ENCODE results near the gene LENG9. TPM values are rescaled to one million over a fixed set of nuclear protein-coding genes. Genes with fewer than 3 reads are reported as not detected.

The LENG9 gene
- total RNA-seq, 2 donors from 2014 or later = 4.4 to 6.0 TPM

GRCh38 chr19:54461210-54461609 lies 2.4 kb downstream of the LENG9 start:
- peaks cover 38% of the 10 kb centered on the region for H3K4me1 Mint-ChIP-seq
- peak overlapping the region; percentile 92 for H3K27ac Mint-ChIP-seq
- ATAC-seq (no peak), DNase-seq (no peak)
- H3K36me3 Mint-ChIP-seq (ENCODE audit: low read depth) = peaks cover 10% of the 10 kb centered on the region
- H3K4me3 Mint-ChIP-seq = peak overlapping the region; percentile 72
- no peaks in the 10 kb centered on the region for H3K9me3 ChIP-seq (ENCODE audit: control insufficient read depth, low read length, poor library complexity, severe bottlenecking)
- no peaks in the 10 kb centered on the region for H3K27me3 Mint-ChIP-seq

- ATAC-seq (no peak), DNase-seq (no peak)
- Mint-ChIP-seq H3K36me3 (ENCODE audit: low read depth) (peaks cover 10% of the 10 kb centered on the region), H3K4me3 (peak overlapping the region; percentile 41), H3K4me1 (peaks cover 36% of the 10 kb centered on the region), H3K27ac (peak overlapping the region; percentile 85), H3K27me3 (no peaks in the 10 kb centered on the region)
- no peaks in the 10 kb centered on the region for H3K9me3 ChIP-seq (ENCODE audit: control insufficient read depth, low read length, poor library complexity, severe bottlenecking)
Observed at GRCh38 chr19:54460230-54461005, 3.2 kb downstream of the LENG9 start.

DNA sequence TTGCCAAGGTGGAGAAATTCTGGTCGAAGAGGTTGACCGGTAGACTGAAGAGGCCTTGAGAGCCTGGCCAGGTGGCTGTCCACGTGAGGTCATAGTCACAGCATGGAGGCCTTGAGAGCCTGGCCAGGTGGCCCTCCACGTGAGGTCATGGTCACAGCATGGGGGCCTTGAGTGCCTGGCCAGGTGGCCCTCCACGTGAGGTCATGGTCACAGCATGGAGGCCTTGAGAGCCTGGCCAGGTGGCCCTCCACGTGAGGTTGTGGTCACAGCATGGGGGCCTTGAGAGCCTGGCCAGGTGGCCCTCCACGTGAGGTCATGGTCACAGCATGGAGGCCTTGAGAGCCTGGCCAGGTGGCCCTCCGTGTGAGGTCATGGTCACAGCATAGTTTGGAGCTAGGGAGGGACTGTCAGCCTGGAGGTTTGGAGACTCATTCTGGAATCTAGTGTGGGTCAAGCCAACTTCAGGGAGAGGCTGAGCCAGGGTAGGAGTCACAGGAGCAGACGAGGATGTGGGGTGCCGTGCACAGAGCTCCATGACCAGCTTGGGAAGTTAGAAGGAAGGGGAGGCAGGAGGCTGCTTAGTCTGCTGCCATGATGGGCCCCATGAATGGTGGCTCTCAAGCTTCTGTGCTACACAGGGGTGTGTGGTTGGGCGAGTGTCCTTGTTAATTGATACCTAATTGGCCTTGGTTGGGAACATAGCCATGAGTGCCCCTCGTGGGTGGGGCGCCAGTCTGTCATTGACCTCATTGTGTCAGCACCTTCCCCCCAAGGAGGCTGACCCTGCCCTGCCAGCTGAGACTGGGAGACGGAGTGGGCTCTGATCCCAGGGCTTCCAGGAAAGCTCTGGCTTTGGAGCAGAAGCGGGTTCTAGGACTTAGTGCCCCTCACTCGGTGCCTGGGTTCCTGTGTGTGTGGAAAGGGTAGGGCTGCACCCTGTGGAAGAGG lies 4.0 kb downstream of the LENG9 start:
- DNase-seq = no peak
- no peak for ATAC-seq
- peak overlapping the region; percentile 69 for H3K4me3 Mint-ChIP-seq

DNA sequence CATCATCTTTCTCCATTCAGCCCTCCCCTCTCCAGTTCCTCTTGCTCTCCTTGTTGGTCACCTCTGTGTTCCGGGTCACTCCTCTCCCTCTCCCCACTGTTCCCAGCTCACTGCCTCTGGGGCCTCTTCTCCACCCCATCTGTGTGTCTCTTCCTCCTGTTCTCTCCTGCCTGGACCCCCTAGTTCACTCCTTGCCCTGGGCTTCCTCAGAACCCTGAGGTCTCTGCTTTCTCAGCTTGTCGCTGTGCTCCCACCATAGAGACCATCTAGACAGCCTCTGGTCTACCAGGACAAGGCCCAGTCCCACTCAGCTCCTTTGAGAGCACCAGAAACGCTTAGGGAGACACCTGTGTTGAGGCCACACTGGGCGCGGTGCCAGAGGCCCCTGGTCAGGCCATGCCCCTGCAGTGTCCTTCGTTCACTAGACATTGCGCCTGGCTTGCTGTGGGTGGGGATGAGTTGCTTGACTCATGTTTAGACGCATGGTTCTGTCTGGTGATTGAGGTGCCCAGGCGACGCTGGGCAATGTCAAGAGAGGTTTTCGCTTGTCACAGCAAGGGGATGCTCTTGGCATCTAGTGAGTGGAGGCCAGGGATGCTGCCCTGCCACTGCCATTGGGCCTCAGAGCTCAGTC lies 4.8 kb downstream of the LENG9 start:
- Mint-ChIP-seq H3K27me3 (no peaks in the 10 kb centered on the region), H3K36me3 (ENCODE audit: low read depth) (peaks cover 10% of the 10 kb centered on the region), H3K4me1 (peaks cover 32% of the 10 kb centered on the region), H3K27ac (peak overlapping the region; percentile 85), H3K4me3 (peak overlapping the region; percentile 69)
- H3K9me3 ChIP-seq (ENCODE audit: control insufficient read depth, low read length, poor library complexity, severe bottlenecking) = no peaks in the 10 kb centered on the region
- ATAC-seq = no peak
- DNase-seq = no peak

More for the DNA sequence above, 4.0 kb downstream of the LENG9 start:
- Mint-ChIP-seq H3K27ac (peak overlapping the region; percentile 85), H3K27me3 (no peaks in the 10 kb centered on the region), H3K4me1 (peaks cover 36% of the 10 kb centered on the region), H3K36me3 (ENCODE audit: low read depth) (peaks cover 10% of the 10 kb centered on the region)
- no peaks in the 10 kb centered on the region for H3K9me3 ChIP-seq (ENCODE audit: control insufficient read depth, low read length, poor library complexity, severe bottlenecking)

- H3K27ac Mint-ChIP-seq = peak overlapping the region; percentile 85
- peaks cover 32% of the 10 kb centered on the region for H3K4me1 Mint-ChIP-seq
- H3K4me3 Mint-ChIP-seq = peak overlapping the region; percentile 69
- no peak for DNase-seq
- peaks cover 12% of the 10 kb centered on the region for H3K36me3 Mint-ChIP-seq (ENCODE audit: low read depth)
- ATAC-seq = no peak
- H3K27me3 Mint-ChIP-seq = no peaks in the 10 kb centered on the region
- no peaks in the 10 kb centered on the region for H3K9me3 ChIP-seq (ENCODE audit: control insufficient read depth, low read length, poor library complexity, severe bottlenecking)
Observed at GRCh38 chr19:54457773-54458647, 5.6 kb downstream of the LENG9 start.

- no peak for DNase-seq
- Mint-ChIP-seq H3K27ac (peak overlapping the region; percentile 85), H3K4me1 (peaks cover 27% of the 10 kb centered on the region), H3K4me3 (no peak overlapping the region), H3K27me3 (no peaks in the 10 kb centered on the region), H3K36me3 (ENCODE audit: low read depth) (peaks cover 13% of the 10 kb centered on the region)
- ATAC-seq = peak; percentile 4
- no peaks in the 10 kb centered on the region for H3K9me3 ChIP-seq (ENCODE audit: control insufficient read depth, low read length, poor library complexity, severe bottlenecking)
Observed at GRCh38 chr19:54456423-54457373, 6.9 kb downstream of the LENG9 start.

GRCh38 chr19:54455786-54456422 lies 7.7 kb downstream of the LENG9 start:
- H3K9me3 ChIP-seq (ENCODE audit: control insufficient read depth, low read length, poor library complexity, severe bottlenecking) = no peaks in the 10 kb centered on the region
- H3K27ac Mint-ChIP-seq = no peak overlapping the region
- H3K4me1 Mint-ChIP-seq = peaks cover 29% of the 10 kb centered on the region
- no peaks in the 10 kb centered on the region for H3K27me3 Mint-ChIP-seq
- no peak overlapping the region for H3K4me3 Mint-ChIP-seq
- DNase-seq = no peak
- peak; percentile 2 for ATAC-seq
- peaks cover 15% of the 10 kb centered on the region for H3K36me3 Mint-ChIP-seq (ENCODE audit: low read depth)

- H3K9me3 ChIP-seq (ENCODE audit: control insufficient read depth, low read length, poor library complexity, severe bottlenecking) = no peaks in the 10 kb centered on the region
- Mint-ChIP-seq H3K4me3 (peak overlapping the region; percentile 53), H3K27ac (peak overlapping the region; percentile 74), H3K4me1 (peaks cover 37% of the 10 kb centered on the region), H3K27me3 (no peaks in the 10 kb centered on the region), H3K36me3 (ENCODE audit: low read depth) (peaks cover 16% of the 10 kb centered on the region)
- ATAC-seq (no peak), DNase-seq (no peak)
Observed at GRCh38 chr19:54454781-54455675, 8.6 kb downstream of the LENG9 start.

DNA sequence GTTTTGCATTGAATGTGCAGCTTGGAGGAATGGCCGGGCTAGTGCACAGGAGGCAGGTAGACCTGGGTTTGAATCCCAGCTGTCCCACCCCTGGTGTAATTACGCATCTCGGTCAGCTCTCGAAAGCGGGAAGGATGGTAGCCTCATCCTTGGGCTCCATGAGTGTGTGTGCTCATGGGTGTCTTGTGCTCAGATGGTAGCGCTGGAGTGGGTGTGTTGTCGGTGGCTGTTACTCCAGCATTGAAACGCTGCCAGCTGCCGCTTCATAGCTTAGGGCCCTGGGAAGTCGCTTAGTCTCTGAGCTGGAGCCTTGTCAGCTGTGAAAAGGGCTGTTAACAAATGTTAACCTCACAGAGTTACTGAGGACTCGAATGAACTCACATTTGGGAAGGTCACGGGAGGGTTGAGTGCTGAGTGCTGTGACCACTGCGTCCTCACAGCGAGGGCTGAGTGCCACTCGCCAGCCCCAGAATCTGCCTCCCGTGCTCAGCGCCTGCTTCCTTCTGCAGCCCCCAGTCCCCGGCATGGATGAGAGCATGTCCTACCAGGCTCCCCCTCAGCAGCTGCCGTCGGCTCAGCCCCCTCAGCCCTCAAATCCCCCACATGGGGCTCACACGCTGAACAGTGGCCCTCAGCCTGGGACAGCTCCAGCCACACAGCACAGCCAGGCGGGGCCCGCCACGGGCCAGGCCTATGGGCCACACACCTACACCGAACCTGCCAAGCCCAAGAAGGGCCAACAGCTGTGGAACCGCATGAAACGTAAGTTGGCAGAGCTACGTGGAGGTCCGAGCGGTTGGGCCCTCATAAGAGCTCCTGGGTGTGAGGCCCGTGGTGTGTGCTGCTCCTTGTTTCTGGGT lies 9.4 kb downstream of the LENG9 start:
- peaks cover 14% of the 10 kb centered on the region for H3K36me3 Mint-ChIP-seq (ENCODE audit: low read depth)
- H3K27ac Mint-ChIP-seq = peak overlapping the region; percentile 74
- no peak for ATAC-seq
- H3K4me1 Mint-ChIP-seq = peaks cover 37% of the 10 kb centered on the region
- no peaks in the 10 kb centered on the region for H3K9me3 ChIP-seq (ENCODE audit: control insufficient read depth, low read length, poor library complexity, severe bottlenecking)
- no peaks in the 10 kb centered on the region for H3K27me3 Mint-ChIP-seq
- peak overlapping the region; percentile 21 for H3K4me3 Mint-ChIP-seq
- DNase-seq = no peak

- Mint-ChIP-seq H3K27me3 (no peaks in the 10 kb centered on the region), H3K4me1 (peaks cover 34% of the 10 kb centered on the region), H3K27ac (no peak overlapping the region), H3K4me3 (no peak overlapping the region), H3K36me3 (ENCODE audit: low read depth) (peaks cover 11% of the 10 kb centered on the region)
- no peaks in the 10 kb centered on the region for H3K9me3 ChIP-seq (ENCODE audit: control insufficient read depth, low read length, poor library complexity, severe bottlenecking)
- no peak for ATAC-seq
- DNase-seq = no peak
Observed at GRCh38 chr19:54452626-54453025, 11.0 kb downstream of the LENG9 start.

Data from T-helper 17 cell (primary cell).